Gastrocnemius medialis (tissue), 4 donors: Measurements from ENCODE around the gene CSE1L.

Experiments
- CTCF ChIP-seq, 5 experiments: fragments of 450-650 bp in 3 of 5; fragments of 200-600 bp in 2 of 5; sonication (generic) in 2 of 5; IDR thresholded peaks in 4 of 5; conservative IDR thresholded peaks in 1 of 5; 1 replicate in 4 of 5; 2 replicates in 1 of 5; pipeline ENCODE4 v1.5.1; 2016 to 2019; ENCODE audit warnings: antibody characterized with exemption in 5 of 5, mild to moderate bottlenecking in 3 of 5, moderate library complexity in 3 of 5
- POLR2A ChIP-seq, 2 donors: fragments of 450-650 bp; IDR thresholded peaks; one replicate each; pipeline ENCODE4 v1.6.1; 2017; ENCODE audit warnings: antibody characterized with exemption in 2 of 2, mild to moderate bottlenecking in 2 of 2, moderate library complexity in 2 of 2

GRCh38 chr20:49063279-49063678 lies 17.2 kb downstream of the CSE1L start:
- TF ChIP-seq POLR2A (IDR thresholded peaks at IDR 0.05), result no peak
- TF ChIP-seq CTCF (IDR thresholded peaks at IDR 0.05 in 4 of 5, conservative IDR thresholded peaks at IDR 0.05 in 1 of 5), result no peak
